ENCODE results near the gene BDKRB2. TPM values are rescaled to one million over a fixed set of nuclear protein-coding genes. Genes with fewer than 3 reads are reported as not detected.
"Not testable (repeated sequence)": the region's sequence is repeated elsewhere in the genome, so short reads cannot be mapped to it uniquely, and the experiment has no call there.

Gene BDKRB2
- total RNA-seq, 1 donor from 2014 or later: 0.15 TPM

DNA sequence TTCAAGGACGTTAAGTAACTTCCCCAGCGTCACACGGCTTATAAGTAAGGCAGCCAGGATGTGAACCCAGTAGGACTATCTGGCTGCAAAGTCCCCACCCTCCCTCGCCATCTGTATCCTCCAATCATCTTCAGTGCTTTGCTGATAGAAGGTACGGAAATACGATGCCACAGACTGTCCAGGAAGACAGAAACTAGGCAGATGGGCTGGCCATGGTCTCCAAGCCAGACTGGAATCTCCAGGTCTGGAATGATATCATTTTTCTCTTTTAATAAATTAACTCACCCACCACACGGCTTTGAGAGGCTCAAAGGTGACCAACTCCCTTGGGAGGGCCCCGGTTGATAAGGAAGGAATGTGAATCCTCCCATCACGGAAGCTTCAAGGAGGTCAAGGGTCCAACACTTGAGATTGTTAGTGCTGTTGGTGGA lies 35.1 kb downstream of the BDKRB2 start:
- no peak overlapping the region for H3K4me3 Mint-ChIP-seq (ENCODE audit: unreplicated experiment)
- H3K27ac Mint-ChIP-seq (ENCODE audit: unreplicated experiment): no peak overlapping the region
- no peaks in the 10 kb centered on the region for H3K9me3 Mint-ChIP-seq (ENCODE audit: unreplicated experiment)
- no peak for DNase-seq (ENCODE audit: low spot score)
- H3K36me3 Mint-ChIP-seq (ENCODE audit: low read depth, unreplicated experiment): no peaks in the 10 kb centered on the region
- peaks cover 7% of the 10 kb centered on the region for H3K4me1 Mint-ChIP-seq (ENCODE audit: unreplicated experiment)
- TF ChIP-seq, protein P1, sequence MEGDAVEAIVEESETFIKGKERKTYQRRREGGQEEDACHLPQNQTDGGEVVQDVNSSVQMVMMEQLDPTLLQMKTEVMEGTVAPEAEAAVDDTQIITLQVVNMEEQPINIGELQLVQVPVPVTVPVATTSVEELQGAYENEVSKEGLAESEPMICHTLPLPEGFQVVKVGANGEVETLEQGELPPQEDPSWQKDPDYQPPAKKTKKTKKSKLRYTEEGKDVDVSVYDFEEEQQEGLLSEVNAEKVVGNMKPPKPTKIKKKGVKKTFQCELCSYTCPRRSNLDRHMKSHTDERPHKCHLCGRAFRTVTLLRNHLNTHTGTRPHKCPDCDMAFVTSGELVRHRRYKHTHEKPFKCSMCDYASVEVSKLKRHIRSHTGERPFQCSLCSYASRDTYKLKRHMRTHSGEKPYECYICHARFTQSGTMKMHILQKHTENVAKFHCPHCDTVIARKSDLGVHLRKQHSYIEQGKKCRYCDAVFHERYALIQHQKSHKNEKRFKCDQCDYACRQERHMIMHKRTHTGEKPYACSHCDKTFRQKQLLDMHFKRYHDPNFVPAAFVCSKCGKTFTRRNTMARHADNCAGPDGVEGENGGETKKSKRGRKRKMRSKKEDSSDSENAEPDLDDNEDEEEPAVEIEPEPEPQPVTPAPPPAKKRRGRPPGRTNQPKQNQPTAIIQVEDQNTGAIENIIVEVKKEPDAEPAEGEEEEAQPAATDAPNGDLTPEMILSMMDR (IDR thresholded peaks at IDR 0.05; ENCODE audit: unreplicated experiment): no peak
- no peaks in the 10 kb centered on the region for H3K27me3 Mint-ChIP-seq (ENCODE audit: unreplicated experiment)

DNA sequence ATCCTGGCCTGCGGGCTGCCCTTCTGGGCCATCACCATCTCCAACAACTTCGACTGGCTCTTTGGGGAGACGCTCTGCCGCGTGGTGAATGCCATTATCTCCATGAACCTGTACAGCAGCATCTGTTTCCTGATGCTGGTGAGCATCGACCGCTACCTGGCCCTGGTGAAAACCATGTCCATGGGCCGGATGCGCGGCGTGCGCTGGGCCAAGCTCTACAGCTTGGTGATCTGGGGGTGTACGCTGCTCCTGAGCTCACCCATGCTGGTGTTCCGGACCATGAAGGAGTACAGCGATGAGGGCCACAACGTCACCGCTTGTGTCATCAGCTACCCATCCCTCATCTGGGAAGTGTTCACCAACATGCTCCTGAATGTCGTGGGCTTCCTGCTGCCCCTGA lies 36.0 kb downstream of the BDKRB2 start:
- Mint-ChIP-seq H3K9me3 (ENCODE audit: unreplicated experiment) (no peaks in the 10 kb centered on the region), H3K36me3 (ENCODE audit: low read depth, unreplicated experiment) (no peaks in the 10 kb centered on the region)

DNA sequence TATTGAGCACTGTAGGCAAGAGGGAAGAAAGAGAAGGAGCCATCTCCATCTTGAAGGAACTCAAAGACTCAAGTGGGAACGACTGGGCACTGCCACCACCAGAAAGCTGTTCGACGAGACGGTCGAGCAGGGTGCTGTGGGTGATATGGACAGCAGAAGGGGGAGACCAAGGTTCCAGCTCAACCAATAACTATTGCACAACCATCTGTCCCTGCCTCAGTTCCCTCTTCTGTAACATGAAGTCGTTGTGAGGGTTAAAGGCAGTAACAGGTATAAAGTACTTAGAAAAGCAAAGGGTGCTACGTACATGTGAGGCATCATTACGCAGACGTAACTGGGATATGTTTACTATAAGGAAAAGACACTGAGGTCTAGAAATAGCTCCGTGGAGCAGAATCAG lies 37.5 kb downstream of the BDKRB2 start:
- no peak overlapping the region for H3K27ac Mint-ChIP-seq (ENCODE audit: unreplicated experiment)
- H3K4me3 Mint-ChIP-seq (ENCODE audit: unreplicated experiment): no peak overlapping the region
- H3K4me1 Mint-ChIP-seq (ENCODE audit: unreplicated experiment): no peaks in the 10 kb centered on the region
- no peaks in the 10 kb centered on the region for H3K36me3 Mint-ChIP-seq (ENCODE audit: low read depth, unreplicated experiment)
- H3K9me3 Mint-ChIP-seq (ENCODE audit: unreplicated experiment): no peaks in the 10 kb centered on the region
- no peak for DNase-seq (ENCODE audit: low spot score)
- TF ChIP-seq, protein P1 (IDR thresholded peaks at IDR 0.05; ENCODE audit: unreplicated experiment): no peak
- H3K27me3 Mint-ChIP-seq (ENCODE audit: unreplicated experiment): no peaks in the 10 kb centered on the region

More for the DNA sequence above, 36.0 kb downstream of the BDKRB2 start:
- H3K4me1 Mint-ChIP-seq (ENCODE audit: unreplicated experiment): peaks cover 3% of the 10 kb centered on the region
- H3K27me3 Mint-ChIP-seq (ENCODE audit: unreplicated experiment): no peaks in the 10 kb centered on the region
- no peak overlapping the region for H3K27ac Mint-ChIP-seq (ENCODE audit: unreplicated experiment)
- TF ChIP-seq, protein P1 (IDR thresholded peaks at IDR 0.05; ENCODE audit: unreplicated experiment): no peak
- no peak for DNase-seq (ENCODE audit: low spot score)
- no peak overlapping the region for H3K4me3 Mint-ChIP-seq (ENCODE audit: unreplicated experiment)

DNA sequence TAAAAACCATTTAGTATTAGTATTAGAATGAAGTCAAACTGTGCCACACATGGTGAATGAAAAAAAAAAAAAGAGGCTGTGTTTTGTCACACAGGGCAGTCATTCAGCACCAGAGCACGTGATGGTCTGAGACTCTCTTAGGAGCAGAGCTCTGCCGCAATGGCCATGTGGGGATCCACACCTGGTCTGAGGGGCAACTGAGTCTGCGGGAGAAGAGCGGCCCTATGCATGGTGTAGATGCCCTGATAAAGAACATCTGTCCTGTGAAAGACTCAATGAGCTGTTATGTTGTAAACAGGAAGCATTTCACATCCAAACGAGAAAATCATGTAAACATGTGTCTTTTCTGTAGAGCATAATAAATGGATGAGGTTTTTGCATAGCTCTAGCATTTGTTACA lies 39.1 kb downstream of the BDKRB2 start:
- H3K4me1 Mint-ChIP-seq (ENCODE audit: unreplicated experiment): no peaks in the 10 kb centered on the region
- H3K36me3 Mint-ChIP-seq (ENCODE audit: low read depth, unreplicated experiment): no peaks in the 10 kb centered on the region
- H3K27me3 Mint-ChIP-seq (ENCODE audit: unreplicated experiment): no peaks in the 10 kb centered on the region
- H3K4me3 Mint-ChIP-seq (ENCODE audit: unreplicated experiment): no peak overlapping the region
- TF ChIP-seq, protein P1 (IDR thresholded peaks at IDR 0.05; ENCODE audit: unreplicated experiment): no peak
- no peak overlapping the region for H3K27ac Mint-ChIP-seq (ENCODE audit: unreplicated experiment)
- DNase-seq (ENCODE audit: low spot score): no peak
- H3K9me3 Mint-ChIP-seq (ENCODE audit: unreplicated experiment): no peaks in the 10 kb centered on the region

DNA sequence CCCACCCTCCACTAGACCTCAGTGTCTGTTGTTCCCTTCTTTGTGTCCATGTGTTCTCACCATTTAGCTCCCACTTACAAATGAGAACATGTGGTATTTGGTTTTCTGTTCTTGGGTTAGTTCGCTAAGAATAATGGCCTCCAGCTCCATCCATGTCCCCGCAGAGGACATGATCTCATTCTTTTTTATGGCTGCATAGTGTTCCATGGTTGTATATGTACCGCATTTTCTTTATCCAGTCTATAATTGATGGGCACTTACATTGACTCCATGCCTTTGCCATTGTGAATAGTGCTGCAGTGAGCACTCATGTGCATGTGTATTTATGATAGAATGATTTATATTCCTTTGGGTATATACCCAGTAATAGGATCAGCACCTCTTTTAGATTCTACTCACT lies 40.4 kb downstream of the BDKRB2 start:
- not testable (repeated sequence) for H3K9me3 Mint-ChIP-seq (ENCODE audit: unreplicated experiment); H3K27me3 Mint-ChIP-seq (ENCODE audit: unreplicated experiment); H3K4me3 Mint-ChIP-seq (ENCODE audit: unreplicated experiment); H3K27ac Mint-ChIP-seq (ENCODE audit: unreplicated experiment); DNase-seq (ENCODE audit: low spot score); H3K4me1 Mint-ChIP-seq (ENCODE audit: unreplicated experiment); H3K36me3 Mint-ChIP-seq (ENCODE audit: low read depth, unreplicated experiment)
